Erythroblast (primary cell): Measurements from ENCODE around the gene OAS3.
"Not testable (repeated sequence)": the region's sequence is repeated elsewhere in the genome, so short reads cannot be mapped to it uniquely, and the experiment has no call there.

Experiments
- DNase-seq, 2 experiments: peaks; one replicate each; lab custom pipeline; 2025; lab: John Stamatoyannopoulos, UW
- GATA1 ChIP-seq: IDR thresholded peaks from 2 replicates; pipeline ENCODE4 v1.6.1; 2011; ENCODE audit warnings: low read depth, mild to moderate bottlenecking, control low read depth, low read length, moderate library complexity
- POLR2A ChIP-seq: IDR thresholded peaks from 2 replicates; pipeline ENCODE4 v1.6.1; 2011; ENCODE audit warnings: mild to moderate bottlenecking, low read length

OAS3 gene

DNA sequence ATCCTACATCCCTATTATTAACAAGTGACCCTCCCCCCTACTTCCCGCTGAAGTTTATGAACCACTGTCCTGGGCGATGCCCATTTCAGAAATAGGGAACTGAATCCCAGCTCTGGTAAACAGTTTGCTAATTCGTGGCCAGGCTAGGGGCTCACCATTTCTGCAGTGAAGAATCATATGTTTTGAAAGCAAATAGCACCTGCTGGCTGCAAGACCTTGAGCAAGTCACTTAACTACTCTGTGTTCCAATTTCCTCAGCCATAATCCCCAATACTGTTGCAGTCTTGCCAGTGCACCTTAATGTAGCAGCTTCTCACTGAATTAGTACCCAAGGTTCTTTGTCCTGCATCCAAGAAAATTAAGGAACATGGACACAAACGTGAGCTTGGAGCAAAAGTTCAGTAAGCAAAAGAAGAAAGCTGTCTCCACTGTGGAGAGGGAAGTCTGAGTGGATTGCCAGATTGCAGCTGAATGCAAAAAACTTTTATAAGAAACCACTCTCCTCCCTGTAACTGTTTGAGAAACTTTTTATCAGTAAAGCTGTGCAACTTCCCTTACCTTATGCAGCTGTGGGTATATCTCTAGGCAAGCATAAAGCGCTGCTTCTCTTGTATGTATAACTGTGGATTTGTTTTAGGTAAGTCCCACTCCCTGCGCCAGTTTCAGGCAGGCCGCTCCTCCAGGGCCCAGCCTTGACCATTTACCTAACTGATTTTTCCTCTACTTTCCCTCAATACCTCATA is 30.7 kb upstream of the OAS3 start:
- DNase-seq = no peak
- TF ChIP-seq POLR2A (no peak), GATA1 (no peak)

DNA sequence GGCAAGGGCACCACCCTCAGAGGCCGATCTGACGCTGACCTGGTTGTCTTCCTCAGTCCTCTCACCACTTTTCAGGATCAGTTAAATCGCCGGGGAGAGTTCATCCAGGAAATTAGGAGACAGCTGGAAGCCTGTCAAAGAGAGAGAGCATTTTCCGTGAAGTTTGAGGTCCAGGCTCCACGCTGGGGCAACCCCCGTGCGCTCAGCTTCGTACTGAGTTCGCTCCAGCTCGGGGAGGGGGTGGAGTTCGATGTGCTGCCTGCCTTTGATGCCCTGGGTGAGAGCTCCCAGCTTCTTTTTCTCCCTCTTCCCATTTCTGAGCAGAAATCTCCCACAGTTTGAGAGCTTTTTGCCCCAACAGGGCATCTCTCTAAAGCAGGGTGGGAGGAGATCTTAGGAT is 29.7 kb upstream of the OAS3 start:
- TF ChIP-seq GATA1 = no peak
- TF ChIP-seq POLR2A = no peak
- no peak for DNase-seq

DNA sequence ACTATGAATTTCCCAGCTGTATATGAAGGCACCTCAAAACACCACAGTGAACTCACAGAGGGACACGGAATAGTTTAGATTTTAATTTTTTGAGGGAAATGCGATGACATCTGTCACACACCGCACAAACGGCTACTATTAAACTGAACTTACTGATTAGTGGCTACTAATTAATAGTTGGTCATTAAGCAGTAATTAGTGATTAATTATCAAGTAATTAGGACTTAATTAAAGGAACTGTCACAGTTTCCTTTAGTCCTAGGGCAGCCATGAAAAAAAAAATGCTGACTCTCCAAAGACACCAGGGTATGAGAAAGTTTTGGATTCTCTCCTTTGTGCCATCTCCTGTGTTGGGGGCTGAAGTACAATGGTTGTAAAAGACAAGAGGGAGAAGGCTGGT is 28.6 kb upstream of the OAS3 start:
- no peak for DNase-seq
- TF ChIP-seq GATA1 = no peak

DNA sequence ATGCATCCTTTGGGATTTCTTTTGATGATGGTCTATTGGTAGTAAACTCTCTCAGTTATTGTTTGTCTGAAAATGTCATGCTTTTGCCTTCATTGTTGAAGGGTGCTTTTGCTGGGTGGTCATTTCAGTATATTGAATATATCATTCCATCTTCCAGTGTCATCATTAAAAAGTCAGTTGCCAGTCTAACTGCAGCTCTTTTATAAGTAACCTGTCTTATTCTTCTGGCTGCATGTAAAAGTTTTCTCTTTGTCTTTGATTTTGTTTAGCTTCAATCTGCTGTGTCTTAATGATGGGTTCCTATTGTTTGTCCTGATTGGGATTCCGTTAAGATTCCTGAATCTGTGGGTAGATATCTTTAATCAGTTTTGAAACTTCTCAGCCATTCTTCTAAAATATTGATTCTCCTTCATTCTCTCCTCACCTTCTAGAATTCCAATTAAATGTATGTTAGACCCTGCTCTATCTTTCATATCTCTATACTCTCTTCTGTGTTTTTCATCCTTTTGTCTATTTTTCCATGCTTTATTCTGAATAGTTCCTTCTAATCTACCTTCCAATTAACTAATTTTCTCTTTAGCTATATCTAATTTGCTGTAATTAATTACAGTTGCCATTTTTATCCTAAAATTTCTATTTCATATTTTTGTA is 25.1 kb upstream of the OAS3 start:
- no peak for DNase-seq
- TF ChIP-seq POLR2A = no peak

DNA sequence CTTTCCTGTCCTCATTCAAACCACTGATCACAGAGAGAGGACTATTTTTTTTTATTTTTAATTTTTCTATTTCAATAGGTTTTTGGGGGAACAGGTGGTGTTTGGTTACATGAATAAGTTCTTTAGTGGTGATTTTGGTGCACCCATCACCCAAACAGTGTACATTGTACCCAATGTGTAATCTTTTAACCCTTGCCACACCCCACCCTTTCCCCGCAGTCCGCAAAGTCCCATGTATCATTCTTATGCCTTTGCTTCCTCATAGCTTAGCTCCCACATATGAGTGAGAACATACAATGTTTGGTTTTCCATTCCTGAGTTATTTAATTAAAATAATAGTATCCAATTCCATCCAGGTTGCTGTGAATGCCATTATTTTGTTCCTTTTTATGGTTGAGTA is 24.4 kb upstream of the OAS3 start:
- DNase-seq = not testable (repeated sequence)

DNA sequence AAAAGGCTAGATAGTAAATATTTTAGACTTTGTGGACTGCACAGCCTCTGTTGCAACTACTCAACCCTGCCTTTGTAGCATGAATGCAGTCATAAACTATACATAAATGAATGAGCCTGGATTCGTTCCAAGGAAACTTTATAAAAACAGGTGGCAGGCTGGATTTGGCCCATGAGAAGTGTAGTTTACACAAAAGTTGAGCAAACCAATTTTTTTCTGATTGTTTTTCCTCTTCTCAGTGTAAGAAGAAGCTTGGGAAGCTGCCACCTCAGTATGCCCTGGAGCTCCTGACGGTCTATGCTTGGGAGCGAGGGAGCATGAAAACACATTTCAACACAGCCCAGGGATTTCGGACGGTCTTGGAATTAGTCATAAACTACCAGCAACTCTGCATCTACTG is 22.0 kb upstream of the OAS3 start:
- no peak for TF ChIP-seq POLR2A
- DNase-seq = no peak

DNA sequence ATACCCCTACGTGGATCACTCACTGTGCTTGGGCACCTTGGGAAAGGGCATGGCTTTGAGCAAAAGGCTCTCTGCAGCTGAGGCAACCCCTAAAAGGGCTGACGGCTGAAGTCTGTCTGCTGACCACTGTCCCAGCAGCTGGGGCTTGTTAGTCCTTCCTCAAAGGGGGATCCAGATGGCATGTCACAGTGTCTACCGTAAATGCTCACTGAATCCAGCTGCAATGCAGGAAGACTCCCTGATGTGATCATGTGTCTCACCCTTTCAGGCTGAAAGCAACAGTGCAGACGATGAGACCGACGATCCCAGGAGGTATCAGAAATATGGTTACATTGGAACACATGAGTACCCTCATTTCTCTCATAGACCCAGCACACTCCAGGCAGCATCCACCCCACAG is 19.2 kb upstream of the OAS3 start:
- TF ChIP-seq POLR2A (no peak), GATA1 (no peak)
- DNase-seq = no peak

DNA sequence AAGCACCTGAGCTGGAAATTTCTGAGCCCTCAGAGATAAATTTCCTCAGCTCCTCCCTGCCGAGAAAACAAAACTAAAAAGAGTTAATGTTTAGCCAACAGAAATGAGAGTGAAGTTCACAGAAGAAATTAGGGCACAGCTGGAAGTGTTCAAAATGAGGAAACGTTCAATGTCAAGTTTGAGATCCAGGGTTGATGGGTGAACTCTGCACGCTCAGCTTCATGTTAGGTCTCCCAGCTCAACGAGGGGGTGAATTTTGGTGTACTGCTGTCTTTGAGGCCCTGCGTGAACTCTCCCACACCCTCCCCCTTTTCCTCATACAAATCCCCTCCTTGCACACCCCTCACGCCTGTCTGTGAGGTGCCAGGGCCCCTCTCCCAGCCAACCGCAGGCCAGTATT is 13.3 kb upstream of the OAS3 start:
- no peak for DNase-seq
- no peak for TF ChIP-seq GATA1

DNA sequence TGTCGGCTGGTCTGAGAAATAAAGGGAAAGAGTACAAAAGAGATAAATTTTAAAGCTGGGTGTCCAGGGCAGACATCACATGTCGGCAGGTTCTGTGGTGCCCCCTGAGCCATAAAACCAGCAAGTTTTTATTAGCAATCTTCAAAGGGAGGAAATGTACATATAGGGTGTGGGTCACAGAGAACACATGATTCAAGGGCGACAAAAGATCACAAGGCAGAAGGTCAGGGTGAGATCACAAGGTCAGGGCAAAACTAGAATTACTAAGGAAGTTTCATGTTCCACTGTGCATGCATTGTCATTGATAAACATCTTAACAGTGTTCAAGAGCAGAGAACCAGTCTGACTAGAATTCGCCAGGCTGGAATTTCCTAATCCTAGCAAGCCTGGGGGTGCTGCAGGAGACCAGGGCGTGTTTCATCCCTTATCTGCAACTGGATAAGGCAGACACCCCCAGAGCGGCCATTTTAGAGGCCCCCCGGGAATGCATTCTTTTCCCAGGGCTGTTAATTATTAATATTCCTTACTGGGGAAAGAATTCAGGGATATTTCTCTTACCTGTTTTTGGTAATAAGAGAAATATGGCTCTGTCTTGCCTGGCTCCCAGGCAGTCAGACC is 11.7 kb upstream of the OAS3 start:
- not testable (repeated sequence) for DNase-seq

DNA sequence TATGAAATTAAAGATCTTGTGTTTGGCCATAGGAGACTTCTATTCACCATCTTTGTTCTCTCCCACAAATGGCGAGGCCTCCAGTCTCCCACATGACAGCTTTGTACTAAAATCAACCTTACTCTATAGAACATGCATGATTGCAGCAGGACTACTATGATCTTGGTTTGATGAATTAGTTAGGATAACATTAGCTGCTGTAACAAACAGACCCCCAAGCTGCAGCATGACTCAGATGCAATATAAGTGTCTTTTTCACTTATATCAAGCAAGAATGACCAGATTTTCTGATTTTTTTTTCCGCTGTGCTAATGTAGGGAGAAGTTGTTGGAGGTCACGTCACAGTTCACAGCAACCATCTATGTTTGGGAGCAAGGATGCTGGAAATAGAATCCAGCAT is 10.8 kb upstream of the OAS3 start:
- TF ChIP-seq POLR2A (no peak), GATA1 (no peak)
- no peak for DNase-seq

DNA sequence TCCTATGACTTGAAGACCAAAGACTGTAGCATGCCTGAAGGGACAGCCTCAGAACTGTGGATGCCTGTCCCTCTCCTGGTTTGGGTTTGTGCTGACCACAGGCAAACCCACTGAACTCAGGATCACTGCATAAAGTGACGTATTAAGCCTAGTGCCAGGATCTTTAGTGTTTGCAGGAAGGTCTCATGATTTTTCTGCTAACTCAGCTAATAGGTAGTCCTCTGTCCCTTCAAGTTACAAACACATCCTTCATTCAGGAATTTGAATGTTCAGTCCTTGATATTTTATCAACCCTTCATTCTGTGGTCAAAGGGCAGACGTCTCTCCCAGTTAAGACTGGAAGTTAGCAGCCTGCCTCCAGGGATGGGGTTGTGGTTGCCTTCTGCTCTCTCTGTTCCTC is 10.3 kb upstream of the OAS3 start:
- TF ChIP-seq POLR2A = no peak
- no peak for TF ChIP-seq GATA1

DNA sequence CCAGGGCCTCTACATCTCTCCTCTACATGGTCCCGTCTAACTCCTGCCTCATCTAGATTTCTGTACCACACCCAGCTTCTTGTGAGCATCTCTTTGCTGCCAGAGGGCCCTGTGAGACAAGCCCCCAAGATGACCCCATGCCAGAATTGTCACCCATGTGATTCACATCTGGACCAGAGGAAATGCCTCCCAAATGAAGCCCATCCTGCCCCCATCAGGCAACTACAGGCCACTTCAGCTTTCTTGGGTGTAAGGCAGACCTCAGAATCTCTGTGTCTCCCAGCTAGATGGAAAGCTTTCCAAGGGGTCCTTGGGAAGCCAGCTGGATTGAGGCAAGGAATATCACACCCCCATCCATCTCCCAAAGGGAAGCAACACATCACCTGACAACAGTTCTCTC is 9.3 kb upstream of the OAS3 start:
- no peak for DNase-seq
- TF ChIP-seq GATA1 (no peak), POLR2A (no peak)

More for the DNA sequence above, 10.3 kb upstream of the OAS3 start:
- no peak for DNase-seq

DNA sequence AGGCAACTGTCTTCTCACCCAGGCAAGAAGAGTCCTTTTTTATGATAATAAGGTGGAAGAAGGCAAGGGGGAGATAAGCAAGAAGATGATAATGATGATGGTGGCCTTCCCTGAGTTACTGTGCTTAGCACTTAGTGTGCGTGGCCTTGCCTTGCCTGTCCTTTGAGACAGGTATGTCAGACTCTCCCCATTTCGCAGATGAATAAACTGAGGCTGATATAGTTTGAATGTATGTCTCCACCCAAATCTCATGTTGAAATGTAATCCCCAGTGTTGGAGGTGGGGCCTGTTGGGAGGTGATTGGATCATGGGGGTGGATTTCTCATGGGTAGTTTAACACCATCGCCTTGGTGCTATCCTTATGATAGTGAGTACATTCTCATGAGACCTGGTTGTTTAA is 8.6 kb upstream of the OAS3 start:
- DNase-seq = no peak
- TF ChIP-seq POLR2A = no peak
- no peak for TF ChIP-seq GATA1

DNA sequence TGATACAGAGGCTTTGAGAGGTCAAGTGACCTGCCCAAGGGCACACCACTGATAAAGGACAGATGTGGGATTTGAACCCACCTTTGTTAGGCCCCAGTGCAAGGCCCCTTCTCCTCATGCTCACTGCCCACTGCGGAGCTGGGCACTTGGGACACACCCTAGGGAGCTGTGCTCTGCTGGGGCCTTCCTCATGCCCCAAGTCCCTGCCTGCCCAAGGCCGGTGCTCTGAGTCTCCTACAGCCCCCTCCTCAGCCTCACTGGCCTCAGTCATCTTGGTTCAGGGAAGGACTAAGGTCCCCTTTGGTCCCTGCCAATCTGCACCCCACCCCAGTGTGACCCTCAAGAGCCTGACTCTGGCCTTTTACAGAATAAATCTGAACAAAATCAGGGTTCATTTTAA is 7.9 kb upstream of the OAS3 start:
- no peak for DNase-seq
- TF ChIP-seq GATA1 = no peak
- TF ChIP-seq POLR2A = no peak
